ENCODE results near the gene HOXC6. TPM values are rescaled to one million over a fixed set of nuclear protein-coding genes. Genes with fewer than 3 reads are reported as not detected.

The HOXC6 gene
- total RNA-seq, 2 donors from 2014 or later = not detected

GRCh38 chr12:53989227-53990113 lies 38.8 kb upstream of the HOXC6 start:
- Histone ChIP-seq H3K4me1 (peaks cover 0 to 30% of the 10 kb centered on the region in 2 donors), H3K27ac (no peak overlapping the region)

GRCh38 chr12:53990311-53991076 lies 37.7 kb upstream of the HOXC6 start:
- no peak overlapping the region for H3K4me3 ChIP-seq
- H3K36me3 ChIP-seq = no peaks in the 10 kb centered on the region
- TF ChIP-seq CTCF (IDR thresholded peaks at IDR 0.05) = no peak
- H3K4me1 ChIP-seq = peaks cover 0 to 30% of the 10 kb centered on the region in 2 donors
- H3K27ac ChIP-seq = no peak overlapping the region
- no peaks in the 10 kb centered on the region for H3K9me3 ChIP-seq
- DNase-seq (ENCODE audit: low spot score) = no peak
- H3K27me3 ChIP-seq = peaks cover 74 to 95% of the 10 kb centered on the region in 2 donors

More at GRCh38 chr12:53989227-53990113, 38.8 kb upstream of the HOXC6 start:
- TF ChIP-seq CTCF (IDR thresholded peaks at IDR 0.05) = peak in 1 of 2 donors; percentile 30
- Histone ChIP-seq H3K36me3 (no peaks in the 10 kb centered on the region), H3K27me3 (peaks cover 74 to 95% of the 10 kb centered on the region in 2 donors), H3K4me3 (no peak overlapping the region), H3K9me3 (no peaks in the 10 kb centered on the region)
- no peak for DNase-seq (ENCODE audit: low spot score)

- H3K36me3 ChIP-seq = no peaks in the 10 kb centered on the region
- H3K9me3 ChIP-seq = no peaks in the 10 kb centered on the region
- H3K4me1 ChIP-seq = peaks cover 0 to 30% of the 10 kb centered on the region in 2 donors
- DNase-seq (ENCODE audit: low spot score) = no peak
- H3K4me3 ChIP-seq = no peak overlapping the region
- no peak overlapping the region for H3K27ac ChIP-seq
- H3K27me3 ChIP-seq = peaks cover 74 to 92% of the 10 kb centered on the region in 2 donors
- TF ChIP-seq CTCF (IDR thresholded peaks at IDR 0.05) = no peak
Observed at GRCh38 chr12:53991077-53991460, 37.2 kb upstream of the HOXC6 start.

GRCh38 chr12:53992377-53992889 lies 35.8 kb upstream of the HOXC6 start:
- DNase-seq (ENCODE audit: low spot score) = no peak
- H3K27ac ChIP-seq = no peak overlapping the region
- no peaks in the 10 kb centered on the region for H3K36me3 ChIP-seq
- H3K27me3 ChIP-seq = peaks cover 74 to 92% of the 10 kb centered on the region in 2 donors
- no peak overlapping the region for H3K4me3 ChIP-seq
- TF ChIP-seq CTCF (IDR thresholded peaks at IDR 0.05) = no peak
- no peaks in the 10 kb centered on the region for H3K9me3 ChIP-seq
- peaks cover 0 to 28% of the 10 kb centered on the region in 2 donors for H3K4me1 ChIP-seq

- DNase-seq (ENCODE audit: low spot score) = no peak
- TF ChIP-seq CTCF (IDR thresholded peaks at IDR 0.05) = no peak
- peaks cover 69 to 93% of the 10 kb centered on the region in 2 donors for H3K27me3 ChIP-seq
- no peaks in the 10 kb centered on the region for H3K36me3 ChIP-seq
- H3K27ac ChIP-seq = no peak overlapping the region
- peaks cover 0 to 28% of the 10 kb centered on the region in 2 donors for H3K4me1 ChIP-seq
- no peak overlapping the region for H3K4me3 ChIP-seq
- H3K9me3 ChIP-seq = no peaks in the 10 kb centered on the region
Observed at GRCh38 chr12:53993162-53994008, 34.9 kb upstream of the HOXC6 start.
